Measurements from ENCODE around the gene EEF2KMT.
A peak's percentile ranks its signal among the peaks of the same experiment; 100 is the strongest.
"Not testable (repeated sequence)": the region's sequence is repeated elsewhere in the genome, so short reads cannot be mapped to it uniquely, and the experiment has no call there.

The EEF2KMT gene

GRCh38 chr16:5093746-5094145 lies 3.8 kb downstream of the EEF2KMT start:
- DNase-seq = not testable (repeated sequence)

GRCh38 chr16:5093081-5093480 lies 4.5 kb downstream of the EEF2KMT start:
- DNase-seq = not testable (repeated sequence)

DNA sequence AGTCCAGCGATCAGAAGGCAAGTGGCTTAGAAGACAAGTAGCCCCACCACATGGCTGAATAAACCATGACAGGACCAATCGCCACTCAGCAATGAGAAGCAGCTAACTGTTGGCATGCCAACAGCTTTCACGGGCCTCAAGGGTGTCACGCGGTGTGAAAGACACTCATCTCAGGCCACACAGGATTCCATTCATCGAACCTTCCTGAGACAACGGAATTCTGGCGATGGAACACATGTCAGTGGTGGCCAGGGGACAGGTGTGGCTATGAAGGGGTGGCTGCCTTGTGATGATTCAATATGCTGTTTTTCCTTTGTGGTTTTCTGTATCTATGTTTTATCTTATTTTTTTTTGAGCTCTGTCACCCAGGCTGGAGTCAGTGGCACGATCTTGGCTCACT lies 7.0 kb downstream of the EEF2KMT start:
- DNase-seq = not testable (repeated sequence)

GRCh38 chr16:5089911-5090555 lies 7.6 kb downstream of the EEF2KMT start:
- DNase-seq = not testable (repeated sequence)

DNA sequence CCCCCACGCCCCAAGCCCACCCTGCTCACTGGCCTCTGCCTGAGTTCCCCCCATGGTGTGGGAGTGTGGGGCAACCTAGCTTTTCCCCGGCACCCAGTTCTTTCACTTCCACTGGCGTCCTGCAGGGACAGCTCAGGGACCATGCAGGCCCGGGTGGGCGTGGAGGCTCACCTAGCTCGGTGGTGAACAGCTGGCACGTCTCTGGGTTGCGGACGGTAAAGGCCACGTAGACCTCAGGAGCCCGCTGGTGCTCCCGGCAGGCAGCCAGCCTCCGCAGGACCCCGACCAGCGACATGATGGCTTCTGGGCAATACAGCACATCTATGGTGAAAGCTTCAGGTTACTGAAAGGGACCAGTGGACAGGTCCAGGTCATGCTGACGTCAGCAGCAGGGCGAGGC lies 8.7 kb downstream of the EEF2KMT start:
- DNase-seq = not testable (repeated sequence)

DNA sequence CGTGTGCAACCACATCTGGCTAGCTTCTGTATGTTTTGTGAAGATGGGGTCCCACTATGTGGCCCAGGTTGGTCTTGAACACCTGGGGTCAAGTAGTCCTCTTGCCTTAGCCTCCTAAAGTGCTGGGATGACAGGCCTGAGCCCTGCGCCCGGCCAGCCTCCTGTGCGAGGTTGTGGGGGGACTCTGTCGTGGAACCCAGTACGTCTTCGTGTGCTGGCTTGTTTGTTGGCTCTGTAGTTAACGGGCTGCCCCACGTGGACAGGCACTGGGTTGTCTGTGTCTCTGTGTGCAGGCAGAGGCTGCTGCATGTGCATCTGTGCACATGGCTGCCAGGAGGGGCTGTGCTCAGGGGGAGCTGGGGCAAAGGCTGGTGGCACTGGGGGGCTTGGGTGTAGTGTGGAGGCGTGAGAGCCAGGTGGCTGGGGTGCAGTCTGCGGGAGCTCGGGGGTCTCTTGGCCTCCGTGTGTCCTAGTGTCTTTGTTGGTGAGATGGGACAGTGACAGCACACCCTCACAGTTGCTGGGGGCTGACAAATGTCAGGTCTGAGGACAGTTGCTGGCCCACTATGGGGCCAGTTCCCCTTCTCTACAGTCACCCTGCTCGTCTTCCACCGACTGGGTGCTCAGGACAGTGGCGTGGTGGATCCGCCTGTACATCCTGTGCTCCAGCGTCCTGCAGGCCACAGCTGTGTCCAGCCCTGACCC lies 9.4 kb downstream of the EEF2KMT start:
- DNase-seq = not testable (repeated sequence)

GRCh38 chr16:5085716-5086115 lies 11.9 kb downstream of the EEF2KMT start:
- not testable (repeated sequence) for DNase-seq

DNA sequence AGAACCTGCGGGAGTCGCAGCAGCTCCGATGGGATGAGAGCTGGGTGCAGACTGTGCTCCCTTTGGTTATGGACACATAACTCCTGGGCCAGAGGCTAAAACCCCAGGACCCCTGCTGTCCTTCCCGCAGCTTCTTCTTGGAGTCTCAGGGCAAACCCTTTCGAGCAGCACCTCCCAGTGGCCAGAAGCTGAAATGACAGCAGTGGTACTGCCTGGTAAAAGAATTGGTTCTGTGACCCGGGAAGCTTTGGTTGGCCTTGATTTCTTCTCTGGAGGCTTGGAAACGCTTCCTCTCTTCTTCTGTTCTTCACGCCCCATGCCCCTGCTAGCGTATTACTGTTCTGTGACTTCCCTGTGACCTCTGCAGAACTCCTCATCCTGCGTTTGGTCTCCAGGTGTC lies 12.8 kb downstream of the EEF2KMT start:
- DNase-seq = peak; percentile 63

DNA sequence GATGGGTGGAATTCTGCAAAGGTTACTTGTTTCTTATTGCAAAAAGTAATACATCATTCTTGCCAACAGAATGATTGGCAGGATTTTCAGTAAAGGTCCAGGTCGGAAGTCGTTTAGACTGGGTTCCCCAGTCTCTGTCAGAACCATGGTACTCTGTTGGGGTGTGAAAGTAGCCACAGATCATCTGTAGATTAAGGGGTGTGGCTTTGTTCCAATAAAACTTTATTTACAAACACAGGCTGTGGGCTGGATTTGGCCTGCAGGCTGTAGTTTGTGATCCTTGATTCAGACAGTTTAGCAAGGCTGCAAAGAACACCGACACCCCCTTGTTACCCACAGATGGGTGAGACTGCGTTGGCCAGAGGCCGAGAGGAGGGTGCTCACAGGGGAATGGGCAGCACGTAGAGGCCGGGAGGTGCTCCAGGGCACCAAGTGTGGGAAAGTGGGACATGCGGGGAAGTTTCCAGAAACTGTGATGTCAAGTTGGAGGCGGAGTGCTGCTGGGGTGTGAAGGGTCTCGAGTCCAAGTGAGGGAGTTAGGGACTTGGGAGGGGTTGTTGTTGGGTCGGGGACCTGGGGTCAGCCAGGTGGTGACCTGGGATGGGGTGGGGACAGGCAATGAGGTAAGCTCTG lies 13.4 kb downstream of the EEF2KMT start:
- DNase-seq = not testable (repeated sequence)

- DNase-seq = not testable (repeated sequence)
Observed at GRCh38 chr16:5083646-5084045, 13.9 kb downstream of the EEF2KMT start.

GRCh38 chr16:5080996-5081395 lies 16.6 kb downstream of the EEF2KMT start:
- not testable (repeated sequence) for DNase-seq

GRCh38 chr16:5080461-5080860 lies 17.1 kb downstream of the EEF2KMT start:
- not testable (repeated sequence) for DNase-seq

DNA sequence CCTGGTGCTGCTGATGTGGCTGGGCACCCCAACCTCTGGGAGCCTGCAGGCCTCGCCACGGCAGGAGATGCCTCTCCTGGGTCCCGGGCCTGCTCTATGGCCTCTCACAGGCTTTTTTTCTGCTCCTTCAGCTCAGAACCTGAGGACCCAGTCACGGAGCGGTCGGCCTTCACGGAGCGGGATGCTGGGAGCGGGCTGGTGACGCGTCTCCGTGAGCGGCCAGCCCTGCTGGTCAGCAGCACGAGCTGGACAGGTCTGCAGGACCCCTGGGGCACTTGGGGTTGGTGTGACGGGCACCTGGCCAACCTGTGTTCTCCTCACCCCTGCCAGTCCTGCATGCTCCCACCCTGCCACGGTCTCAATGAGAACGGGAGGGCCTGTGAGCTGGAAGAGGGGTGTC lies 19.0 kb downstream of the EEF2KMT start:
- DNase-seq = no peak

DNA sequence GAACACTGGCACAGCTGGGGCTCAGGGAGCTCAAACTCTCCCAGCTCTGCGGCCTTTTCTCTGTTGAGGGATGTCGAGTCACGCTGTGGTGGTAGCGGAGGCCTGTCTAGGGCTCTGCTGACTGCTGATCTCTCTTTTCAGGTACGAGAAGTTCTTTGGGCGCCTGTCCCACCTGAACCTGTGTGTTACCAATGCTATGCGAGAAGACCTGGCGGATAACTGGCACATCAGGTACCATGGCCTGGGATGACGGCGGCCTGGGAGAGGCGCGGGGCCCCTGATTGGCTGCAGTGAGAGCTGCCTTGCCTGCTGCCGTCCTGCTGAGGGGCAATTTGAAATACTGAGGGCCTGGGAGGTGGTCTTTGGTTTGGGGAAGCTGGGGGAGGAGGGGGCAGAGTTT lies 20.3 kb downstream of the EEF2KMT start:
- DNase-seq = no peak

DNA sequence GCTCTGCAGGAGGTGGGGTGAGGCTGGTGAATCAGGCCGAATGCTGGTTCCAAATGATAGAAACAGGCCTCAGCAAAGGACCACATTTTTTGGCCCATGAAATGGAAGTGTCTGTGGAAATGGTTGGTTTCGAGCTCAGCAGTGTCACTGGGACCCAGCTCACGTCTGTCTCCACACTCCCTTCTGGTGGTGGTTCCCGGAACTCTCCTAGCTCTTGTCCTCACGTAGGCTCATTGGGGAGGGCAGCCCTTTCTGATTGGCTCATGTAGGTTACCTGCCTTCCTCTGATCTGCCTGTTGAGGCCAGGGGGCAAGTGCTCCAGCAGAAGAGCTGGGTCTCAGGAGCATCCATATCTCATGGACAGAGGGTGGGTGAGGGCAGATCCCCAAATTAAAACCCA lies 22.0 kb downstream of the EEF2KMT start:
- no peak for DNase-seq

DNA sequence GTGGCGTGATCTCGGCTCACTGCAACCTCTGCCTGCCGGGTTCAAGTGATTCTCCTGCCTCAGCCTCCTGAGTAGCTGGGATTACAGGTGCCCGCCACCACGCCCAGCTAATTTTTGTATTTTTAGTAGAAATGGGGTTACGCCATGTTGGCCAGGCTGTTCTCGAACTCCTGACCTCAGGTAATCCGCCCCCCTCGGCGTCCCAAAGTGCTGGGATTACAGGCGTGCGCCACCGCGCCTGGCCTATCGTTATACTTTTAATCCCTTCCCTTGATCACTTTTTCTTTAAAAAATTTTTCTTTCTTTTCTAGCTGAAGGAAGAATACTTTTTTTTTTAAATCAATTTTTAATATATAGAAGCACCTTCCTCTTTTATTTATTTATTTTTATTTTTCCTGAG lies 23.8 kb downstream of the EEF2KMT start:
- DNase-seq = not testable (repeated sequence)

DNA sequence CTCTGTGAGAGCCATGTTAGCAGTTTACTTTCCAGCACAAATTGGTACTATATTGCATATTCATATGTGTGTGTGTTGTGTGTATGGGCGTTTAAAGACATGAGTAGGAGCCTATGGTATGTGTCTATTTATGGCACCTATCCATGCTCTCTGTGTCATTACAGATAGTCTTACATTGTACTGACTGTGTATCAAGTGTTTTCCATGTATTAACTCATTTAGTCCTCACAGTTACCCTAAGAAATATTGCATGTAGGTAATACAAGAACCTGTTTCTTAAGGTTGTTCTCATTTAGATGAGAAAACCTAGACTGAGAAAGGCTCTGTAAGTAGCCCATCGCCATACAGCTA lies 24.3 kb downstream of the EEF2KMT start:
- DNase-seq = no peak

DNA sequence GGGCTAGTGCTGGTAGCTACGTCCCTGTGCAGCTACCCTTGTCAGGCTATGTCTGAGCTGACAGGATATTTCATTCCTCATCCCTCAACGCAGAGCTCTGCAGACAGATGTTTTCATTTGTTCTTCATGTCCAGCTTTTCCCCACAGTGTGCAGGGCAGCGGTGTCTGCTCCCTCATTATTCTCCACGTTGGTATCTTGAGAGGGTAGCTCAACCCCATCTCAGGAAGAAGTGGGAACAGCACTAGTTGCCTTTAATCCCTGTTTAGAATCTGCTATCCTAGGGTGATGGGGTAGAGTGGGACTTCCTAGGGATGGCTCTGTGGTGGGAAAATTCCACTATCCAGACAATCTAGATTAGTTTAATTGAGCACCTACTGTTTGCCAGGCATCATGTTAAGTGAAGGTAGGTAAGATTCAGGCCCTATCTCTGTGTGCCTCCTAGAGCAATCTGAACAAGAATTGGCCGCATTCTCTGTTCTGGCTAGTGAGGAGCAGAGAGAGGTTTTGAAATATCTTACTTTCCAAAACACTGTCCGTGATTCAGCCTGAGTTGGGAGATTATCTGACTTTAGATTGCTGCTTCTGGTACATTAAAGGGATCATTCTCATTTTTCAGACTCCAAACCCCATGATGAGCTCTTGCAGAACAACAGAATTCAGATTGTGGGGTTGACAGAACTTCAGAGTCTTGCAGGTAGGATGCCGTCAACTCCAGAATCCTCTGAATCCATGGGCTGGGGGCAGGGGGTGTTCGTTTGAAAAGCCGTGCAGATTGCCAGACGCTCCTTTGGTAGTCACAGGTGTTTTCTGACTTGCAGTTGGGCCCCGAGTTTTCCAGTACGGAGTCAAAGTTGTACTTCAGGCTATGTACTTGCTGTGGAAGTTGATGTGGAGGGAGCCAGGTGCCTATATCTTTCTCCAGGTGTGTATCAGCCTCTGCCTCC lies 25.0 kb downstream of the EEF2KMT start:
- peak; percentile 22 for DNase-seq

- DNase-seq = peak; percentile 93
Observed at GRCh38 chr16:5071681-5072333, 25.8 kb downstream of the EEF2KMT start, which contains the start of gene ALG1. Gene ALG1, plus strand, starts transcription at chr16:5071843. Its CDS starts 7 bp downstream, at chr16:5071850.

DNA sequence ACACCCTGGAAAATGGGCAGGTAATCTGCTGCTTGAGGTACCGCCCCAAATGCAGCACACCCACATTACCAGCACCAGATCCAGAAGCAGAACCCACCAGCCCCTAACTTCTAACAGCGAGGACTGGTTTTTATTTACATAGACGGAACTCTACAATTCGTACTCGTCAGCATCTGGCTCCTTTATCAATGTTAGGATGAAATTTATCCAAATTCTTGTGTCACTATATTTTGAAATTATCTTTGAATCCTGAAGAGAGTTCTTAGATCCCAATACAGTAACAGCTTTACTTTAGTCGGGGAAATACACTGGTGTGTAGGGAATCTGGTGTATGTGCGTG lies 26.3 kb downstream of the EEF2KMT start:
- no peak for DNase-seq

DNA sequence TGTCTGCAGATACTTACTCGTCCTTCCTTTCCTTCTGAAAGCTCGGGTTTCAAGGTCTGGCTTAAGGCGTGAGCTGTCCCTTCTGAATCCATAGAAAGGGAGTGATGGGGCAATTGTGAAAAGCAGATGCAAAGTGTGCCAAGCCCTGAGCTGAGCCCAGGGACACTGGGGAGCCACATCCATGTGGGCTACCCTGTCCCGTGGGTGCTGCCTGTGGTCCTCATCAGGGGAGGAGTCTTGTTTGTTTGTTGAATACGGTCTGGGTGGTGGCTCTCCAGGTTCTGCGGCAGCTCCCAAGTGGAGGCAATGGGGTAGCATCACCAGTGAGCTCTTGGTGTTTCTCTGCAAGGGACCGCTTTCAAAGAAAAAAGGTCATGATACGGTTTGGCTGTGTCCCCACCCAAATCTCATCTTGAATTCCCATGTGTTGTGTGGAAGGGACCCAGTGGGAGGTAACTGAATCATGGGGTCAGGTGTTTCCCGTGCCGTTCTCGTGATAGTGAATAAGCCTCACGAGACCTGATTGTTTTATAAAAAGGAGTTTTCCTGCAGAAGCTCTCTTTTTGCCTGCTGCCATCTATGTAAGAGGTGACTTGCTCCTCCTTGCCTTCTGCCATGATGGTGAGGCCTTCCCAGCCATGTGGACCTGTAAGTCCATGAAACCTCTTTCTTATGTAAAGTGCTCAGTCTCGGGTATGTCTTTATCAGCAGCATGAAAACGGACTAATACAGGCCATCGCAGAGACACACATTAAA lies 27.0 kb downstream of the EEF2KMT start:
- DNase-seq = no peak

GRCh38 chr16:5069854-5070253 lies 27.7 kb downstream of the EEF2KMT start:
- DNase-seq = no peak
